Suprapubic skin (tissue), 3 donors: Measurements from ENCODE around the gene PGP.

Experiments
- CTCF ChIP-seq, 2 donors: fragments of 200-600 bp in 1 of 2; fragments of 450-650 bp in 1 of 2; sonication (generic) in 1 of 2; IDR thresholded peaks; one replicate each; pipeline ENCODE4 v1.5.1; 2016 to 2019; ENCODE audit warnings: antibody characterized with exemption in 2 of 2, mild to moderate bottlenecking in 1 of 2, moderate library complexity in 1 of 2
- EP300 ChIP-seq: sonication (generic); formaldehyde crosslinking; IDR thresholded peaks from one replicate; pipeline ENCODE4 v1.6.1; 2017; ENCODE audit warnings: antibody characterized with exemption
- POLR2A ChIP-seq, 2 donors: fragments of 450-650 bp; IDR thresholded peaks; one replicate each; pipeline ENCODE4 v1.6.1; 2017; ENCODE audit warnings: antibody characterized with exemption in 2 of 2, mild to moderate bottlenecking in 2 of 2, moderate library complexity in 2 of 2

GRCh38 chr16:2213817-2214718 lies 572 bp downstream of the PGP start:
- TF ChIP-seq CTCF (IDR thresholded peaks at IDR 0.05) (no peak), POLR2A (IDR thresholded peaks at IDR 0.05) (peak in 1 of 2 donors; percentile 32), EP300 (no peak)
